ENCODE data around the gene FSTL3.
"Not testable (repeated sequence)": the region's sequence is repeated elsewhere in the genome, so short reads cannot be mapped to it uniquely, and the experiment has no call there.

FSTL3 gene

GRCh38 chr19:682678-683320 lies 6.6 kb downstream of the FSTL3 start:
- no peak for DNase-seq (ENCODE audit: low read depth)

- no peak for DNase-seq (ENCODE audit: low read depth)
These were observed 9.3 kb downstream of the FSTL3 start for GRCh38 chr19:685454-685931.

GRCh38 chr19:686589-687297 lies 10.6 kb downstream of the FSTL3 start:
- no peak for DNase-seq (ENCODE audit: low read depth)

GRCh38 chr19:687569-688166 lies 11.5 kb downstream of the FSTL3 start:
- DNase-seq (ENCODE audit: low read depth) = no peak

DNA sequence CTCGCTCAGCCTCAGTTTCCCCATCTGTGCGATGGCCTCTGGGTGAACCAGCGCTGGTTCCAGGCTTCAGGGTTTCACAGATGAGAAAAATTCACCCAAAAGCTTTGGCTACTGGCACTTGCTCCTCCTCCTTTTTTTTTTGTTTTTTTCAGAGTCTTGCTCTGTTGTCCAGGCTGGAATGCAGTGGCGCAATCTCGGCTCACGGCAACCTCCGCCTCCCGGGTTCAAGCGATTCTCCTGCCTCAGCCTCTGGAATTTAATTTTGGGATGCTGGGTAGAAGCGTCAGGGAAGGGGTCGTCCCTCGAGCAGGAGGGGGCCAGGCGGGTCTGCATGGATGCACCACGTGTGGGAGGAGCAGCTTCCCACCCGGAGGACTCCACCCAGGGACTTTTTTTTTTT lies 12.0 kb downstream of the FSTL3 start:
- peak; percentile 52 for DNase-seq (ENCODE audit: low read depth)

- no peak for DNase-seq (ENCODE audit: low read depth)
These were observed 12.8 kb downstream of the FSTL3 start for GRCh38 chr19:688992-689391.

GRCh38 chr19:690203-690602 lies 14.0 kb downstream of the FSTL3 start:
- DNase-seq (ENCODE audit: low read depth) = no peak

DNA sequence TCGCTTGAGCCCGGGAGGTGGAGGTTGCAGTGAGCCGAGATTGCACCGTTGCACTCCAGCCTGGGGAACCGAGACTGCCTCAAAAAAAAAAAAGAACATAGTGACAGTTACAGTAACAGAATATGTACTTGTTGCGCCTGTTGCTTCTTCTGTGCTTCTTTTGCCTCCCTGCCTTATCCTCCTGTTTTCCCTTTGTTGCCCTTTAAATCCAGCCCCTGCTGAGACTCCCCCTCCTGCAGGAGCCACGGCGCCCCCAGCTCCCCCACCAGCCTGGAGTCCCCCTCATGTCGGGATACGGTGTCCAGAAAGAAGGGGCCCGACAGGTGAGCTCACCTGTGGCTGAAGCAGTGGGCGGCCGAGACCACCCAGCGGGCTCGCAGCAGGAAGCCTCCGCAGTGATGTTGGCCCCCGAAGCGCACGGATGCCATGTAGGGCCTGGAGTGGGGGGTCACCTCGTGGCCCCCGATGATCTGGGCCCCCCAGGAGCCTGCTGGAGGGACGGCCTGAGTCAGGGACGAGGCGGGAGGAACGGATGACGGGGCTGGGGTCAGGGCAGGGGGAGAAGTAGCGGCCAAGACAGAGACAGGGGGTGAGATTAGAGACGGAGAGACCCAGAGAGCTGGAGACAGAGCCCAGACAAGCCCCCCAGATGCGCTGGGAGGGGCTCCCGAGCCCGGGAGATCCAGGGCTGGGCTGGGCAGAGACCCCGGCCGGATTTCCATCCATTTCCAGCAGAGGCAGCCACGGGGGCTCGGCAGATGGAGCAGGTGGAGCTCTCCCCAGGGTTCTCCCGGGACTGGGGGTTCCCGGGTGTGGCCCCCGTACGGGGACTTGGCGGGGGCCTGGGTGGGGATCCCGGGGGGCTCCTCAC lies 18.5 kb downstream of the FSTL3 start:
- no peak for DNase-seq (ENCODE audit: low read depth)

DNA sequence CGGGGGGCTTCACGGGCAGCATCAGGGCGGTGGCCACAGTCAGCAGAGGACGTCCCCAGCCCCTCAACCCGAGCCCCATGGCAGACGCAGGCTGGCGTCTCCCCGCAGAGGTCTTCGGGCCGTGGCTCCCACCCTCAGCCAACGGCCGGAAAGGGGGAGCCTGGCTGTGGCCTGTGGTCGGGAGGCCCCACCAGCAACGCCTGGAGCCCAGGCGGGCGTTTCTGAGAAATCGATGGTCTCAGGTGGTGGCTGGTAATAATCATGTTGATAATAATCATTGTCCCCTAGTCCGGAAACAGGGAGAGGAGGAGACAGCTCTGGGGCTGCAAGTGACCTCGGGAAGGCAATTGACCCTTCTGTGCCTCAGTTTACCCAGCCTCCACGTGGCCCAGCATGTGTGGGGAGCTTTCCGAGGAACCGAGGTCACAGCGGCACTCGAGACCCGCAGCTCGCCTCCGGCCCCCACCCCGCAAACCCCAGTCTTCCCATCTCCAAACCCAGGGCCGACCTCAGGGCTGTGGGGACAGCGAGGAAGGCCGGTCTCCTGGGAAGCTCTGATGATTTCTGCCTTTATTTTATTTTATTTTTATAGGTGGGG lies 19.3 kb downstream of the FSTL3 start, which contains the start of gene PRSS57:
Gene PRSS57 (minus strand): TSS at position 101 of the 598 bp plus-strand sequence. CDS start 22 bp downstream, at position 79.
- DNase-seq (ENCODE audit: low read depth) = no peak

DNA sequence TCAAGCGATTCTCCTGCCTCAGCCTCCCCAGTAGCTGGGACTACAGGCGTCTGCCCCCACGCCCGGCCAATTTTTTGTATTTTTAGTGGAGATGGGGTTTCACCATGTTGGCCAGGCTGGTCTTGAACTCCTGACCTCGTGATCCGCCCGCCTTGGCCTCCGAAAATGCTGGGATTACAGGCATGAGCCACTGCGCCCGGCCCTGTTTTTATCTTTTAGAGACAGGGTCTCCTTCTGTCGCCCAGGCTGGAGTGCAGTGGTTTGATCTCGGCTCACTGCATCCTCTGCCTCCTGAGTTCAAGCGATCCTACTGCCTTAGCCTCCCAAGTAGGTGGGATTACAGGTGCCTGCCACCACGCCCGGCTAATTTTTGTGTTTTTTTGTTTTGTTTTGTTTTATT lies 22.3 kb downstream of the FSTL3 start:
- not testable (repeated sequence) for DNase-seq (ENCODE audit: low read depth)

DNA sequence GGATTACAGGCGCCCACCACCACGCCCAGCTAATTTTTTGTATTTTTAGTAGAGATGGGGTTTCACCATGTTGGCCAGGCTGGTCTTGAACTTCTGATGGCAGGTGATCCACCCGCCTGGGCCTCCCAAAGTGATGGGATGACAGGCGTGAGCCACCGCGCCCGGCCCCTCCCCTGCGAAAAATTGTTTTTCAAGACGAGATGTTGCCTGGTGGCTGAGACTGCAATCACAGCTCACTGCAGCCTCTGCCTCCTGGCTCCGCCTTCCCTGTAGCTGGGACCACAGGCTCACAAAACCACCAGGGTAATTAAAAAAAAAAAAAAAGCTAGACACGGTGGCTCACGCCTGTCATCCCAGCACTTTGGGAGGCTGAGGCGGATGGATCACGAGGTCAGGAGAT lies 23.7 kb downstream of the FSTL3 start:
- not testable (repeated sequence) for DNase-seq (ENCODE audit: low read depth)

DNA sequence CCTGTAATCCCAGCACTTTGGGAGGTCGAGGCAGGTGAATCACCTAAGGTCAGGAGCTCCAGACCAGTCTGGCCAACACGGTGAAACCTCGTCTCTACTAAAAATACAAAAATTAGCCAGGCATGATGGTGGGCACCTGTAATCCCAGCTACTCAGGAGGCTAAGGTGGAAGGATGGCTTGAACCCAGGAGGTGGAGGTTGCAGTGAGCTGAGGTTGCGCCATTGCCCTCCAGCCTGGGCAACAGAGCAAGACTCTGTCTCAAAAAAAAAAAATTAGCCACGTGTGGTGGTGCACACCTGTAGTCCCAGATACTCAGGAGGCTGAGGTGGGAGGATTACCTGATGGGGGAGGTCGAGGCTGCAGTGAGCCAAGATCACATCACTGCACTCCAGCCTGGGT lies 26.7 kb downstream of the FSTL3 start:
- DNase-seq (ENCODE audit: low read depth) = not testable (repeated sequence)

DNA sequence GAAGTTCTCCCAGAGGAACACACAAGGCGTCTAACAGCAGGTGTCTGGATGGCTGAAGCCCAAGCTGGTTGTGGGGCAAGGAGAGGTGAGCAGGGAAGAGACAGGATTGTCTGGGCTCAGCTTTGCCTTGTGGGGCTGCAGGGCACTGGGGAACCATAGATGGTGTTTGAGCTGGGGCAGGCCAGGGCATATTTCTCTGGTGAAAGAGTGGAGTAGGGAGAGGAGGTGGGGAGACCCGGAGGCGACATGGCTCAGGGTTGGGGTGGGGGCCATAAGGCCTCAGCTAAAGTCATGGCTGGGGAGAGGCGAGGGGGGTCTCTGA lies 27.1 kb downstream of the FSTL3 start:
- DNase-seq (ENCODE audit: low read depth) = no peak

- DNase-seq (ENCODE audit: low read depth) = peak; percentile 34
These were observed 27.7 kb downstream of the FSTL3 start for GRCh38 chr19:703651-704446.

- DNase-seq (ENCODE audit: low read depth) = no peak
These were observed 28.2 kb downstream of the FSTL3 start for GRCh38 chr19:704447-704741.

GRCh38 chr19:708154-709143 lies 32.3 kb downstream of the FSTL3 start, which contains the start of gene PALM:
Gene PALM, plus strand, starts transcription at chr19:708935. Its CDS starts 212 bp downstream, at chr19:709147.
- DNase-seq (ENCODE audit: low read depth) = no peak

DNA sequence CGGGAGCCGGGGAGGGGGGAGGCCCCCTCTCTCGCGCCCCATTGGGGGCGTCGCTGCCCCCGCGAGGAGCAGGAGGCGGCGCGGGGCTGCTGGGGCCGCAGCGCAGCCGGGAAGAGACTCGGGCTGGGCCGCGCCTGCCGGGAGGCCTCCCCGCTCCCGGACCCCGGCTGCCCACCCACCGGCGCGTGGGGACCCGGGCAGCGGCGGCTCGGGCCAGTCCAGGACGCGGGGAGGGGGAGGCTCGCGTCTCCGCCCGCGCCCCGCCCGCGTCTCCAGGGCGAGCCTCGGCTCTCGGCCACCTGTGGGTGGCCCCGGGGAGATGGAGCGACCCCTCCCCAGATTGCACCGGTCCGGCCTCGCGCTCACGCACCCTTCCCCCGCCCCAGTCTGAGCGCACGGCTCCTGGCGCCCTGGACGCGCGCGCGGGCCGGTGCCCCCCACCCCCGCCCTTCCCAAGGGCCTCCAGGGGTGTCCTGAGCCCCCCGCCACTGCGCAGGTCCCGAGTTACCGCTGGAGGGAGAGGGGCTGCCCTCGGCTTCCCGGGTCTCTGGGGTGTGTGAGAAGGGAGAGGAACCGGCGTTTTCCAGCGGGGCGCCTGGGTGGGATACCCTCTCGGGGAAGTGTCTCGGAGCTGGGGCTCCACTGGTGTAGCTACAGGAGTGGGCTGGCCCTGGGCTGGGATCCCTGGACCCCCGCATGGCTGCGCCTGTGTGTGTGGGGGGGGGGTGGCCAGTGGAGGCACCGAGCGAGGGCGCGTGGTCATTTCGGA lies 33.2 kb downstream of the FSTL3 start:
- DNase-seq (ENCODE audit: low read depth) = no peak

DNA sequence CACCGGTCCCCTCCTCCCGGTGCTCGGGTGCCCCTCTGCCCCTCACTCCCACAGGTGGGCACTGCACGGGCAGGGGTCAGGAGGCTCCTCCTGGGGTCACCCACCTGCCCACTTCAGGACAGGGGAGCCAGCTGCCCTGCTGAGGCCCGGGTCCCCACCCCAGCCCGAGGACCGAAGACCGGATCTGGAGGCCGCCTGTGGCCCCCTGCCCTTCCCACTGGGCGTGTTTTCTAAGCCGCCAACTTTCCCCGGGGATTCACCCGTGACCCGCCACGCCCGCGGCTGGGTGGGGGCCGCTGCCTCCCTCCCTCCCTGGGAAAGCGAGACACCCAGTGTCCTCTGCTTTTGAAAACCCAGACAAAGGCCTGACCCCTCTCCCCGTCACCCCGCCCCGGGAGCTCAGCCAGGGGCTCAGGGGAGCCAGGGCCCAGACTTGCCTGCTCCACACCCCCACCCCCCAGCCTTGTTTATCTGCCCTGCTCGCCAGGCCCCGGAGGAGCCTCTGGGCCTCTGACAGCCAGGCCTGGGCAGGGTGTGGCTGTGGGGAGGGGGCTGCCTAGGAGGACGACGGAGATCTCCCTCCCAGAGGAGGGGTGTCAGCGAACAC lies 33.9 kb downstream of the FSTL3 start:
- DNase-seq (ENCODE audit: low read depth) = no peak

DNA sequence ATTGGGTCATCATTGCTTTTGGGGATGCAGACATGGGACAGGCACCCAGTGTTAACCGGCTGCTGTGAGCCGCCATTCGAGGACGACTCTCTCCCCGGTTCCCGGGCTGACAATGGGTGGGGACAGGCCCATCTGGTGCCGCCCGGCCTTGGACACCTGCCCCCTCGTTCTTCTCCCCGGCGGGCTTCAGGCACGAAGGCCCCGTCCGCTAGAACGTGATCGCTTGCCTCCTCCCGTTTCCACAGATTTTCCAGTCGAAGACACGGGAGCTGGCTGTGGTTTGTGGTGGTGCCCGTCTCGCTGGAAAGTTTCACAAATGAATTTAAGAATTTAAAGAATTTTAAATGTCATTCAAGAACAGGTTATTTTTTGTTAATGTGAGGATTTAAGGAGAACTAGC lies 34.6 kb downstream of the FSTL3 start:
- DNase-seq (ENCODE audit: low read depth) = no peak
